ENCODE results near the gene CEL. TPM values are rescaled to one million over a fixed set of nuclear protein-coding genes. Genes with fewer than 3 reads are reported as not detected.
"Not testable (repeated sequence)": the region's sequence is repeated elsewhere in the genome, so short reads cannot be mapped to it uniquely, and the experiment has no call there.

The CEL gene
- total RNA-seq, 1 experiment from 2014 or later = 3.6 TPM

DNA sequence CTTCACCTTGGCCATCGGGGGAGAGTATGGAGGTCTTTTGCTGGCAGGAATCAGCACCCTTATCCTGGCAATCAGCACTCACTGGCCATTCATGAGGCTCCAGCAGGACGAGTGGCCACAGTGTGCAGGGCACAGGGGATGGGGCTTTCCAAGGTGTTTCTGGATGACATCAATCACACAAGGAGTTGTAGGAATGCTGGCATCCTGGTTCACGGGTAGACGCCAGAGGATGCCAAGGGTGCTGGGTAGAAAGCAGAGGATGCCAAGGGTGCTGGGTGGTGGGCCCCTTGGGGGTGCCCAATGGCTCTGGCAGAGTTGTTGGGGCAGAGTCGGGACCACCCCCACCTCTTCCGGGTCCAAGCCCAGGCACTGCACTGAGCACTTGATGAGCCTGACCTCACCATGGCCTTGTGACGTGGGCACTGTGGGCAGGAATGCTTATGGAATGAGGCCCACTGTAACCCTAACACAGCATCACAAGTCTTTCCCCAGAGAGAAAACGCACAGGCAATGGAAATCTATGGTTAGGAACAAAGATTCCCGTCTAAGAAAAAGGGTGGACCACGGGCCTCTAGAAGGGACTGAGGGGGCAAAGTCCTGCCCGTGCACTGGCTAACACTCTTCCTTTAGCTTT lies 29.1 kb downstream of the CEL start:
- no peak overlapping the region for H4K91ac ChIP-seq (ENCODE audit: insufficient read length, low read depth, low read length)
- H3K9me3 ChIP-seq (ENCODE audit: control insufficient read depth, low read depth, low read length) = no peaks in the 10 kb centered on the region
- H4K20me1 ChIP-seq (ENCODE audit: control insufficient read depth, insufficient read depth, insufficient read length) = no peaks in the 10 kb centered on the region
- H2AFZ ChIP-seq (ENCODE audit: low read length) = no peak overlapping the region
- no peak overlapping the region for H3K4ac ChIP-seq (ENCODE audit: low read depth, low read length)
- no peak overlapping the region for H3K9ac ChIP-seq (ENCODE audit: extremely low read depth, insufficient read length, low read length)
- H3K56ac ChIP-seq (ENCODE audit: insufficient read length, low read depth, low read length) = no peak overlapping the region
- H3K27ac ChIP-seq (ENCODE audit: insufficient read length, low read depth, low read length) = no peak overlapping the region
- H3K4me2 ChIP-seq (ENCODE audit: insufficient read depth, insufficient read length, low read length) = no peak overlapping the region
- no peak overlapping the region for H2AK5ac ChIP-seq (ENCODE audit: insufficient read length, low read length)
- Mint-ChIP-seq H3K27me3 (ENCODE audit: low read depth) (peaks cover 5% of the 10 kb centered on the region), H3K36me3 (ENCODE audit: insufficient read depth in 1 of 3, low read depth in 3 of 3) (peaks cover under 1 to 2% (median under 1%) of the 10 kb centered on the region in 3 experiments; a peak in 2 of 7 replicates), H3K4me1 (0 out of 4 replicates have a peak, but pooled peaks cover 0 to 2% of the 10 kb centered on the region in 2 experiments), H3K4me3 (no peak overlapping the region), H3K9me3 (peaks cover 11 to 12% of the 10 kb centered on the region in 2 experiments), H3K27ac (peak overlapping the region in 1 of 3 experiments; percentile 59; a peak in 2 of 7 replicates)
- no peak overlapping the region for H4K5ac ChIP-seq (ENCODE audit: insufficient read length, low read depth, low read length)
- H2BK20ac ChIP-seq (ENCODE audit: low read depth, low read length, poor library complexity, severe bottlenecking) = no peak overlapping the region
- no peak overlapping the region for H2BK5ac ChIP-seq (ENCODE audit: insufficient read length, low read length)
- TF ChIP-seq CTCF (conservative IDR thresholded peaks at IDR 0.05) = no peak
- DNase-seq = no peak
- H2BK120ac ChIP-seq (ENCODE audit: low read depth, low read length, poor library complexity, severe bottlenecking) = no peak overlapping the region
- no peak overlapping the region for H2BK15ac ChIP-seq (ENCODE audit: low read depth, low read length)
- H3K79me1 ChIP-seq (ENCODE audit: insufficient read depth, low read depth, low read length, poor library complexity, severe bottlenecking) = no peaks in the 10 kb centered on the region
- no CpG with 5 or more reads among the region's 11 CpGs for WGBS (ENCODE audit: extremely low coverage, insufficient read length, low lambda C conversion rate)
- H3K14ac ChIP-seq (ENCODE audit: insufficient read depth, low read length) = no peak overlapping the region
- H3K23ac ChIP-seq (ENCODE audit: insufficient read length, low read depth, low read length) = no peak overlapping the region
- H3K4me1 ChIP-seq (ENCODE audit: insufficient read depth, low read length) = no peaks in the 10 kb centered on the region
- H3K23me2 ChIP-seq (ENCODE audit: insufficient read length, low read depth, low read length, poor library complexity, severe bottlenecking) = no peaks in the 10 kb centered on the region
- no peaks in the 10 kb centered on the region for H3K79me2 ChIP-seq (ENCODE audit: insufficient read depth, low read length)
- no peak overlapping the region for H2BK12ac ChIP-seq (ENCODE audit: insufficient read length, low read depth, low read length)
- H3T11ph ChIP-seq (ENCODE audit: low read length) = no peak overlapping the region
- H4K8ac ChIP-seq (replicated peaks; ENCODE audit: insufficient read length, low read depth, low read length) = no peak overlapping the region
- H3K27me3 ChIP-seq (ENCODE audit: insufficient read depth, low read length) = no peaks in the 10 kb centered on the region
- H3K18ac ChIP-seq (ENCODE audit: insufficient read length, low read depth, low read length) = no peak overlapping the region

DNA sequence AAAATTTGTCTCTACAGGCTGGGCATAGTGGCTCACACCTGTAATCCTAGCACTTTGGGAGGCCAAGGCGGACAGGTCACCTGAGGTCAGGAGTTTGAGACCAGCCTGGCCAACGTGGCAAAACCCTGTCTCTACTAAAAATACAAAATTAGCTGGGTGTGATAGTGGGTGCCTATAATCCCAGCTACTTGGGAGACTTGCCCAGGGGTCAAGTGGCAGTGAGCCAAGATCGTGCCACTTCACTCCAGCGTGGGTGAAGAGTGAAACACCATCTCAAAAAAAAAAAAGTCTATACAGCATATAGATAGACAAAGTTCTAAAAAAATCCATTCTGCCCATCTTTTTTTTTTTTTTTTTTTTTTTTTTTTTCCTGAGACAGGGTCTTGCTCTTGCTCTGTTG lies 32.6 kb downstream of the CEL start:
- not testable (repeated sequence) for H2BK15ac ChIP-seq (ENCODE audit: low read depth, low read length); H3K56ac ChIP-seq (ENCODE audit: insufficient read length, low read depth, low read length); DNase-seq; H3K79me1 ChIP-seq (ENCODE audit: insufficient read depth, low read depth, low read length, poor library complexity, severe bottlenecking); H3K4me1 ChIP-seq (ENCODE audit: insufficient read depth, low read length); H2BK120ac ChIP-seq (ENCODE audit: low read depth, low read length, poor library complexity, severe bottlenecking); H2AFZ ChIP-seq (ENCODE audit: low read length); H4K20me1 ChIP-seq (ENCODE audit: control insufficient read depth, insufficient read depth, insufficient read length); H3K23me2 ChIP-seq (ENCODE audit: insufficient read length, low read depth, low read length, poor library complexity, severe bottlenecking); H3K4ac ChIP-seq (ENCODE audit: low read depth, low read length); H3K18ac ChIP-seq (ENCODE audit: insufficient read length, low read depth, low read length); H4K8ac ChIP-seq (replicated peaks; ENCODE audit: insufficient read length, low read depth, low read length); H3K79me2 ChIP-seq (ENCODE audit: insufficient read depth, low read length); H3K27me3 ChIP-seq (ENCODE audit: insufficient read depth, low read length); H3K9ac ChIP-seq (ENCODE audit: extremely low read depth, insufficient read length, low read length); H3K23ac ChIP-seq (ENCODE audit: insufficient read length, low read depth, low read length); H3K4me2 ChIP-seq (ENCODE audit: insufficient read depth, insufficient read length, low read length); H3T11ph ChIP-seq (ENCODE audit: low read length); H4K5ac ChIP-seq (ENCODE audit: insufficient read length, low read depth, low read length); H3K4me3 Mint-ChIP-seq; H3K9me3 ChIP-seq (ENCODE audit: control insufficient read depth, low read depth, low read length); H4K91ac ChIP-seq (ENCODE audit: insufficient read length, low read depth, low read length); H3K27ac ChIP-seq (ENCODE audit: insufficient read length, low read depth, low read length); H3K4me1 Mint-ChIP-seq; H3K27ac Mint-ChIP-seq; H2BK20ac ChIP-seq (ENCODE audit: low read depth, low read length, poor library complexity, severe bottlenecking); H3K14ac ChIP-seq (ENCODE audit: insufficient read depth, low read length); H2AK5ac ChIP-seq (ENCODE audit: insufficient read length, low read length); H2BK12ac ChIP-seq (ENCODE audit: insufficient read length, low read depth, low read length); H2BK5ac ChIP-seq (ENCODE audit: insufficient read length, low read length)
- no CpG with 5 or more reads among the region's 4 CpGs for WGBS (ENCODE audit: extremely low coverage, insufficient read length, low lambda C conversion rate)
- Mint-ChIP-seq H3K27me3 (ENCODE audit: low read depth) (peaks cover 10% of the 10 kb centered on the region), H3K36me3 (ENCODE audit: insufficient read depth in 1 of 3, low read depth in 3 of 3) (peaks cover 32 to 35% (median 33%) of the 10 kb centered on the region in 3 experiments), H3K9me3 (peaks cover 22% of the 10 kb centered on the region in 2 experiments)
